T-cell (primary cell): Measurements from ENCODE around the gene NSF. TPM values are rescaled to one million over a fixed set of nuclear protein-coding genes. Genes with fewer than 3 reads are reported as not detected.
A peak's percentile ranks its signal among the peaks of the same experiment; 100 is the strongest.

ENCODE experiments used
- ATAC-seq, 4 experiments: fragments of 200-7000 bp in 3 of 4; fragments of 150-1000 bp in 1 of 4; cut with Tn5 transposase; replicated peaks in 1 of 4; 1 replicate in 3 of 4; 2 replicates in 1 of 4; pipeline ENCODE4 v1.10.0; 2021; ENCODE audit warnings: moderate library complexity in 3 of 4, mild to moderate bottlenecking in 2 of 4, moderate number of reproducible peaks in 1 of 4
- CTCF ChIA-PET, 2 donors: fragments of 300-600 bp; sonication (Branson Sonifier 250); formaldehyde crosslinking; loops; one replicate each; lab custom pipeline; 2022; ENCODE audit warnings: antibody characterized with exemption in 2 of 2; lab: Charles Lee
- POLR2A ChIA-PET, 2 donors: fragments of 300-600 bp; sonication (Branson Sonifier 250); formaldehyde crosslinking; loops; one replicate each; lab custom pipeline; 2022; ENCODE audit warnings: antibody characterized with exemption in 2 of 2; lab: Charles Lee
- DNase-seq, 35 experiments: peaks; one replicate each; pipeline versions ENCODE4 v3.0.0 to v3.0.0-alpha.2; 2013 to 2023
- H3K27ac ChIP-seq: one replicate; pipeline ENCODE4 v1.5.1; 2013; ENCODE audit warnings: low read length
- H3K27me3 ChIP-seq, 2 experiments: replicated peaks in 1 of 2; 1 replicate in 1 of 2; 2 replicates in 1 of 2; pipeline versions ENCODE4 v1.6.1 to v1.7.0; 2013; ENCODE audit warnings: low read length in 1 of 2, mixed read lengths in 1 of 2; ENCODE audit not compliant: control insufficient read depth in 2 of 2, insufficient read depth in 2 of 2; ENCODE audit errors: extremely low read depth in 1 of 2
- H3K36me3 ChIP-seq, 2 donors: 1 replicate in 1 of 2; 2 replicates in 1 of 2; pipeline versions ENCODE4 v1.6.1 to v1.7.0; 2013; ENCODE audit warnings: low read length in 1 of 2; ENCODE audit not compliant: control insufficient read depth in 2 of 2, insufficient read depth in 1 of 2; ENCODE audit errors: extremely low read depth in 1 of 2
- H3K4me1 ChIP-seq, 2 experiments: 1 replicate in 1 of 2; 2 replicates in 1 of 2; pipeline versions ENCODE4 v1.6.1 to v1.7.0; 2013; ENCODE audit warnings: low read length in 2 of 2, mixed read lengths in 1 of 2; ENCODE audit not compliant: insufficient read depth in 2 of 2, control insufficient read depth in 1 of 2; ENCODE audit errors: extremely low read depth in 1 of 2
- H3K4me3 ChIP-seq, 2 donors: 1 replicate in 1 of 2; 2 replicates in 1 of 2; pipeline versions ENCODE4 v1.5.1 to v1.7.0; 2013; ENCODE audit warnings: mild to moderate bottlenecking in 2 of 2, low read length in 1 of 2, moderate library complexity in 1 of 2; ENCODE audit not compliant: control insufficient read depth in 1 of 2; ENCODE audit errors: extremely low read depth in 1 of 2
- H3K9me3 ChIP-seq: 2 replicates; pipeline ENCODE4 v1.7.0; 2013
- H3K27ac Mint-ChIP-seq, 2 donors: one replicate each; pipeline ENCODE4 v1.8.0; 2020 to 2021; ENCODE audit warnings: mild to moderate bottlenecking in 2 of 2, mixed read lengths in 2 of 2
- H3K27me3 Mint-ChIP-seq, 2 donors: one replicate each; pipeline ENCODE4 v1.8.0; 2021 to 2022; ENCODE audit warnings: mixed read lengths in 2 of 2
- H3K36me3 Mint-ChIP-seq: one replicate; pipeline ENCODE4 v1.8.0; 2021; ENCODE audit warnings: mixed read lengths
- H3K4me1 Mint-ChIP-seq, 3 donors: one replicate each; pipeline ENCODE4 v1.8.0; 2020 to 2022; ENCODE audit warnings: mixed read lengths in 3 of 3, mild to moderate bottlenecking in 1 of 3
- H3K4me3 Mint-ChIP-seq, 3 donors: one replicate each; pipeline ENCODE4 v1.8.0; 2020 to 2022; ENCODE audit warnings: mild to moderate bottlenecking in 3 of 3, mixed read lengths in 3 of 3, moderate library complexity in 3 of 3
- H3K9me3 Mint-ChIP-seq, 3 donors: one replicate each; pipeline ENCODE4 v1.8.0; 2020 to 2022; ENCODE audit warnings: mixed read lengths in 3 of 3
- WGBS: methylation state at CpG from one replicate; pipeline ENCODE4 v1.1.5; 2013; ENCODE audit warnings: missing lambda C conversion rate; ENCODE audit not compliant: insufficient coverage; 5-methylcytosine and 5-hydroxymethylcytosine counted together
- total RNA-seq, 35 experiments: library from RNA in 6 of 35; stranded (reverse) in 6 of 35; fragments of 120-200 nt in 1 of 35; gene quantifications; one replicate each; pipeline versions ENCODE4 v1.2.1 to v1.2.4 and lab custom pipeline; 2013 to 2026

NSF gene
- total RNA-seq, 5 donors from 2014 or later (not counting 1 experiment from before 2014, with no cell fraction given), result 33.1 to 54.8 (median 43.2) TPM

GRCh38 chr17:46777943-46778915 is 187.8 kb downstream of the NSF start:
- Histone ChIP-seq H3K36me3 (no peaks in the 10 kb centered on the region), H3K27ac (no peak overlapping the region), H3K27me3 (peaks cover 0 to 63% of the 10 kb centered on the region in 2 experiments), H3K9me3 (no peaks in the 10 kb centered on the region), H3K4me3 (no peak overlapping the region), H3K4me1 (peaks cover 0 to 7% of the 10 kb centered on the region in 2 experiments)
- Mint-ChIP-seq H3K27ac (no peak overlapping the region), H3K9me3 (no peaks in the 10 kb centered on the region), H3K4me1 (peaks cover 0 to 2% (median 0%) of the 10 kb centered on the region in 3 donors), H3K4me3 (no peak overlapping the region), H3K27me3 (peaks cover 3 to 30% of the 10 kb centered on the region in 2 donors), H3K36me3 (no peaks in the 10 kb centered on the region)
- no peak for ATAC-seq
- WGBS, result 79% methylated on average over 13 of the region's 23 CpGs
- CTCF ChIA-PET, result no interaction called here
- POLR2A ChIA-PET, result no interaction called here
- no peak for DNase-seq

GRCh38 chr17:46780003-46780373 is 189.5 kb downstream of the NSF start:
- no peaks in the 10 kb centered on the region for H3K36me3 ChIP-seq
- ChIA-PET POLR2A (no interaction called here), CTCF (interaction anchor here in 1 of 2 donors (0.7 kb wide), 1 partner anchor 188 kb away, joined by 3 read pairs; no protein-coding TSS in a partner anchor)
- 96% methylated on average over 5 of the region's 5 CpGs for WGBS
- H3K4me3 Mint-ChIP-seq, result no peak overlapping the region
- H3K4me3 ChIP-seq, result no peak overlapping the region
- no peak for ATAC-seq
- H3K4me1 Mint-ChIP-seq, result no peaks in the 10 kb centered on the region
- no peaks in the 10 kb centered on the region for H3K36me3 Mint-ChIP-seq
- no peaks in the 10 kb centered on the region for H3K9me3 ChIP-seq
- peaks cover 4 to 22% of the 10 kb centered on the region in 2 donors for H3K27me3 Mint-ChIP-seq
- no peaks in the 10 kb centered on the region for H3K9me3 Mint-ChIP-seq
- no peaks in the 10 kb centered on the region for H3K4me1 ChIP-seq
- peaks cover 0 to 46% of the 10 kb centered on the region in 2 experiments for H3K27me3 ChIP-seq
- no peak overlapping the region for H3K27ac Mint-ChIP-seq
- DNase-seq, result no peak
- no peak overlapping the region for H3K27ac ChIP-seq

GRCh38 chr17:46782250-46782953 is 191.9 kb downstream of the NSF start:
- no peaks in the 10 kb centered on the region for H3K36me3 Mint-ChIP-seq
- no peaks in the 10 kb centered on the region for H3K36me3 ChIP-seq
- ATAC-seq (peak in 2 of 4 experiments; percentile 19 to 27), DNase-seq (peak in 2 of 35 experiments; percentile 11 to 26)
- H3K9me3 ChIP-seq, result no peaks in the 10 kb centered on the region
- no peak overlapping the region for H3K27ac Mint-ChIP-seq
- H3K27ac ChIP-seq, result no peak overlapping the region
- peaks cover 3 to 17% of the 10 kb centered on the region in 2 donors for H3K27me3 Mint-ChIP-seq
- no peak overlapping the region for H3K4me3 Mint-ChIP-seq
- H3K4me1 ChIP-seq, result no peaks in the 10 kb centered on the region
- 79% methylated on average over 5 of the region's 9 CpGs for WGBS
- H3K9me3 Mint-ChIP-seq, result no peaks in the 10 kb centered on the region
- POLR2A ChIA-PET, result no interaction called here
- no peak overlapping the region for H3K4me3 ChIP-seq
- H3K4me1 Mint-ChIP-seq, result no peaks in the 10 kb centered on the region
- H3K27me3 ChIP-seq, result peaks cover 0 to 24% of the 10 kb centered on the region in 2 experiments
- CTCF ChIA-PET, result no interaction called here

GRCh38 chr17:46783031-46783593 is 192.6 kb downstream of the NSF start:
- H3K4me3 Mint-ChIP-seq, result no peak overlapping the region
- peaks cover 3 to 10% of the 10 kb centered on the region in 2 donors for H3K27me3 Mint-ChIP-seq
- CTCF ChIA-PET, result no interaction called here
- peaks cover 0 to 20% of the 10 kb centered on the region in 2 experiments for H3K27me3 ChIP-seq
- 49% methylated on average over 4 of the region's 7 CpGs for WGBS
- no peak for DNase-seq
- H3K9me3 ChIP-seq, result no peaks in the 10 kb centered on the region
- H3K27ac Mint-ChIP-seq, result no peak overlapping the region
- no peak for ATAC-seq
- POLR2A ChIA-PET, result no interaction called here
- no peak overlapping the region for H3K4me3 ChIP-seq
- no peaks in the 10 kb centered on the region for H3K36me3 Mint-ChIP-seq
- H3K4me1 Mint-ChIP-seq, result no peaks in the 10 kb centered on the region
- no peaks in the 10 kb centered on the region for H3K9me3 Mint-ChIP-seq
- no peaks in the 10 kb centered on the region for H3K36me3 ChIP-seq
- no peaks in the 10 kb centered on the region for H3K4me1 ChIP-seq
- H3K27ac ChIP-seq, result no peak overlapping the region

DNA sequence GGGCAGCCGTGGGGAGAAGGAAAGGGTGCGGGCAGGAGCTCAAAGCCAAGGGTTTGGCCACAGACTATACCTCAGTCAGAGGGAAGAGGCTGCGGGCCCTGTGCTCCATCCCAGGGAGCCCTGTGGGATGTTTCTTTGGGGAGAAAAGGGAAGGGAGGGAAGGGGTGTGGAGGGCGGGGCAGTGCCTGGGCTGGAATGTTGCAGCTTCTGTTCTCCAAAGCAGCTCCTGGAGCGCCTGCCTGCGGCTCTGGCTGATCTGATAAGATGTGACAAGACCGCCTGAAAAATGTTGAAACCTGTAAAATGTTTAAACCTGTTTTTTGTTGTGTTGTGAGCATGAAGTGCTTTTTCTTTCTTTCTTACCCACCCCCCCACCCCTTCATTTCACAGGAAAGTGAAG is 195.2 kb downstream of the NSF start:
- no peaks in the 10 kb centered on the region for H3K9me3 Mint-ChIP-seq
- H3K4me1 ChIP-seq, result no peaks in the 10 kb centered on the region
- WGBS, result 83% methylated on average over 4 of the region's 7 CpGs
- no peak overlapping the region for H3K4me3 Mint-ChIP-seq
- POLR2A ChIA-PET, result interaction anchor here in 1 of 2 donors (0.5 kb wide), 1 partner anchor 115 kb away, joined by 4 read pairs; no protein-coding TSS in a partner anchor
- H3K4me1 Mint-ChIP-seq, result no peaks in the 10 kb centered on the region
- no peaks in the 10 kb centered on the region for H3K36me3 ChIP-seq
- H3K27me3 Mint-ChIP-seq, result peaks cover 11 to 22% of the 10 kb centered on the region in 2 donors
- no peak for ATAC-seq
- no peak overlapping the region for H3K27ac Mint-ChIP-seq
- H3K9me3 ChIP-seq, result no peaks in the 10 kb centered on the region
- no peak overlapping the region for H3K27ac ChIP-seq
- no peak overlapping the region for H3K4me3 ChIP-seq
- H3K36me3 Mint-ChIP-seq, result no peaks in the 10 kb centered on the region
- peaks cover 0 to 24% of the 10 kb centered on the region in 2 experiments for H3K27me3 ChIP-seq
- DNase-seq, result no peak
- CTCF ChIA-PET, result no interaction called here

GRCh38 chr17:46787478-46787877 is 197.0 kb downstream of the NSF start:
- ChIA-PET POLR2A (no interaction called here), CTCF (no interaction called here)
- DNase-seq (no peak), ATAC-seq (no peak)
- H3K4me3 ChIP-seq, result no peak overlapping the region
- peaks cover 0 to 21% of the 10 kb centered on the region in 2 experiments for H3K27me3 ChIP-seq
- Mint-ChIP-seq H3K36me3 (no peaks in the 10 kb centered on the region), H3K9me3 (no peaks in the 10 kb centered on the region), H3K27ac (no peak overlapping the region), H3K27me3 (peaks cover 20 to 32% of the 10 kb centered on the region in 2 donors), H3K4me1 (no peaks in the 10 kb centered on the region), H3K4me3 (no peak overlapping the region)
- H3K36me3 ChIP-seq, result no peaks in the 10 kb centered on the region
- H3K9me3 ChIP-seq, result no peaks in the 10 kb centered on the region
- WGBS, result 91% methylated on average over 11 of the region's 13 CpGs
- H3K27ac ChIP-seq, result no peak overlapping the region
- H3K4me1 ChIP-seq, result no peaks in the 10 kb centered on the region
